Cardiac septum (tissue), 1 donor: ENCODE measurements around the gene VPS4B. TPM values are rescaled to one million over a fixed set of nuclear protein-coding genes. Genes with fewer than 3 reads are reported as not detected.
A peak's percentile ranks its signal among the peaks of the same experiment; 100 is the strongest.
"Not testable (repeated sequence)": the region's sequence is repeated elsewhere in the genome, so short reads cannot be mapped to it uniquely, and the experiment has no call there.

Source experiments
- DNase-seq: peaks from one replicate; pipeline ENCODE4 v3.0.0-alpha.2; 2020; ENCODE audit warnings: low spot score
- intact Hi-C: fragments of 100-400 bp; cut with DNase I; formaldehyde crosslinking; loops from one replicate; pipeline ENCODE4 v1.14.0; 2022
- total RNA-seq: library from RNA; stranded (reverse); fragmentation: NEBNext Ultra II Directional; extraction: Animal tissue kit (Norgen Biotek cat#: 25700); gene quantifications from one replicate; pipeline ENCODE4 v1.2.1, GENCODE V29; 2021
- donor health status: DM: no; HTN: no; CAD: no.

The VPS4B gene
- total RNA-seq, 1 donor from 2014 or later, result 22.4 TPM

- intact Hi-C loops, result no loop called here
- DNase-seq, result no peak
Measured at GRCh38 chr18:63377275-63377980, 44.8 kb downstream of the VPS4B start.

- DNase-seq, result no peak
- intact Hi-C loops, result no loop called here
Measured at GRCh38 chr18:63376538-63376937, 45.7 kb downstream of the VPS4B start.

- intact Hi-C loops, result no loop called here
- no peak for DNase-seq
Measured at GRCh38 chr18:63374540-63374939, 47.7 kb downstream of the VPS4B start.

GRCh38 chr18:63373161-63373560 lies 49.1 kb downstream of the VPS4B start:
- no peak for DNase-seq
- intact Hi-C loops, result no loop called here

GRCh38 chr18:63368611-63369010 lies 53.7 kb downstream of the VPS4B start:
- intact Hi-C loops, result no loop called here
- DNase-seq, result no peak

GRCh38 chr18:63367053-63367953 lies 55.0 kb downstream of the VPS4B start, which contains the start of gene KDSR:
TSS of gene KDSR (minus strand) at chr18:63367206. CDS start at chr18:63367118, 88 bp downstream.
- peak; percentile 95 for DNase-seq
- intact Hi-C loops, result no loop called here

GRCh38 chr18:63366213-63367052 lies 55.8 kb downstream of the VPS4B start:
- DNase-seq, result peak; percentile 83
- intact Hi-C loops, result loop anchor here (1.0 kb wide), 1 partner anchor 56 kb away; the partner anchor contains the start of gene VPS4B

GRCh38 chr18:63365876-63366212 lies 56.4 kb downstream of the VPS4B start:
- intact Hi-C loops, result loop anchor here (1.0 kb wide), 1 partner anchor 56 kb away; the partner anchor contains the start of gene VPS4B
- DNase-seq, result no peak

- DNase-seq, result no peak
Measured at GRCh38 chr18:63363951-63364350, 58.3 kb downstream of the VPS4B start.

GRCh38 chr18:63363420-63363819 lies 58.9 kb downstream of the VPS4B start:
- DNase-seq, intact Hi-C loops: not testable (repeated sequence)

More at GRCh38 chr18:63363951-63364350, 58.3 kb downstream of the VPS4B start:
- intact Hi-C loops, result no loop called here

- intact Hi-C loops, result no loop called here
- no peak for DNase-seq
Measured at GRCh38 chr18:63356272-63356896, 65.9 kb downstream of the VPS4B start.

GRCh38 chr18:63350230-63350629 lies 72.0 kb downstream of the VPS4B start:
- intact Hi-C loops, result no loop called here

GRCh38 chr18:63348508-63349136 lies 73.7 kb downstream of the VPS4B start:
- DNase-seq, result no peak
- intact Hi-C loops, result no loop called here

More at GRCh38 chr18:63350230-63350629, 72.0 kb downstream of the VPS4B start:
- no peak for DNase-seq

GRCh38 chr18:63346480-63347183 lies 75.6 kb downstream of the VPS4B start:
- no peak for DNase-seq
- intact Hi-C loops, result no loop called here

GRCh38 chr18:63346031-63346430 lies 76.2 kb downstream of the VPS4B start:
- intact Hi-C loops, result no loop called here
- DNase-seq, result no peak

GRCh38 chr18:63344918-63345317 lies 77.4 kb downstream of the VPS4B start:
- no peak for DNase-seq
- intact Hi-C loops, result loop anchor here (1.0 kb wide), 1 partner anchor 94 kb away; no protein-coding TSS in a partner anchor

GRCh38 chr18:63344263-63344662 lies 78.0 kb downstream of the VPS4B start:
- intact Hi-C loops, result no loop called here
- DNase-seq, result no peak

GRCh38 chr18:63342206-63342605 lies 80.1 kb downstream of the VPS4B start:
- intact Hi-C loops, result no loop called here
- no peak for DNase-seq
